ENCODE data around the gene LMAN1L.

The LMAN1L gene

DNA sequence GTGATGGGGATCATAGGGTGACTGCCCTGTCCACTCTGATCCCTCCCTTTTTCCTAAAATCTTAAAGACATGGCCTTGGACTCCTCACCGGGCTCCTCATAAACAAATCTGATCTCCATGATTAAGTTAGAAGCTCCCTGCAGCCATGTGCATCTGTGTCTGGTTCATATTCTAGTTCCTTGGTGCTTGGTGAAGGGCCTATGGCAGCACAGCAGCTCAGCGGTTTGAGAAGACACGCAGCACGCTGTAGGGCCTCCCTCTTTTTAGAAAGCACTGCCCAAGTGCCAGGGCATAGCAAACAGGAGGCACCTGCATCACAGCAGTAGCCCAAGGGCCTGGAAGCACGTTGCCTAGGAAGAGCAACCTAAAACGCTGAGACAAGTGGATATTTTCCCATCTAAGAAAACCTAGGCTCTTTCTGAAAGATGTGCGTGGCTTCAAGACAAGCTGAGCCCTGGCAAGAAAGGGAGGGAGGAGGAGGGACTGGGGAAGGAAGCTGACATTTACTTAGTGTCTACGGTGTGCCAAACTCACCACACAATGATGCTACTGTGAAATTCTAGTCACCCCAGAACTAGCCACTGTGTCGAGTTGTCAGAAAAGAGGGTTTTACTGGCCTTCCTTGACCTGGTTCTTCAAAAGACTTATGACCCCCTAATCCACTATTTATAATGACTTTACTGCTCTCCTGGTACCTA lies 45.2 kb downstream of the LMAN1L start:
- no peak for DNase-seq (ENCODE audit: low read depth)

DNA sequence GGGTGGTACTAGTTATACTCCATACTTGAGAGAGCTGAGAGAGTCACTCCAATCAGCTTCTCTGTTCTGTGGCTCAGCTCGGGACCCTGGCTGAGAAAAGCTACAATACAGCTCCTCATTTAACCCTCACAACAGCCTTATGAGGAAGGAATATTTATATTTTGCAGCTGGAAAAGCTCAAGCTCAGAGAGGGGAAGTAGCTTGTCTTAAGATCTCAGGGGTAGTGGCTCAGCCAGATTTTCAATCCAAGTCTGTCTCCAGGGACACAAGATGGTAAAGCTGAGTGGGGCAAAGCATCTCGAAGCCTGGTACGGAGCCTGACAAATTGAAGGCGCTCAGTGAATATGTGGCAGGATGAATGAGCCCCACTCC lies 45.7 kb downstream of the LMAN1L start:
- DNase-seq (ENCODE audit: low read depth), result no peak

DNA sequence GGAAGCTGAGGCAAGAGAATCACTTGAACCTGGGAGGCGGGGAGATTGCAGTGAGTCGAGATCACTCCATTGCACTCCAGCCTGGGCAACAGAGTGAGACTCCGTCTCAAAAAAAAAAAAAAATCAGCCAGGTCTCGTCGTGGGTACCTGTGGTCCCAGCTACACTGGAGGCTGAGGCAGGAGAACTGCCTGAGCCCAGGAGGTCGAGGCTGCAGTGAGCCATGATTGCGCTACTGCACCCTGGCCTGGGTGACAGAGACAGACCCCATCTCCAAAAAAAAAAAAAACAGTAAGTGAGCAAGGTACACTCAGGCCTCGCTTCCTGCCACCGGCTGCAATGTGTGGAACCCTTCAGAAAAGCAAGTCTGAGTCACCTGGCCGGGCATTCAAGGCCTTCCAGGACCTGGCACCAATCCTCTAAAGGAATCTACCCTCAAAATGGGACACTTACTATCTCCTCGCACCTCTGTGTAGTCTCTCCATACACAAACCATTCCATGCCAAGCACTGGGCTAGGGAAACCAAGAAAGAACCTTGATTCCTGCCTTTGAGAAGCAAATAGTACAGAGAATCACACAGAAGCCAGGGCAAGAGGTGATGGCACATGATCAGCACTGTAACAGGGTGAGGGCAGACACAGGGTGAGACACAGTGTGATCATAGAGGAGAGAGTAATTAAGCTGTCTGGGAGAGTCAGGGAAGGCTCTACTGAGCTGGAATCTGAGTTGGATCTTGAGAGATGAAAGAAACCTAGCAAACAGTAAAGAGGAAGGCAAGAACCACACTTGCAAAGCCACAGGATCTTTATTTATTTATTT lies 50.8 kb downstream of the LMAN1L start:
- no peak for DNase-seq (ENCODE audit: low read depth)

DNA sequence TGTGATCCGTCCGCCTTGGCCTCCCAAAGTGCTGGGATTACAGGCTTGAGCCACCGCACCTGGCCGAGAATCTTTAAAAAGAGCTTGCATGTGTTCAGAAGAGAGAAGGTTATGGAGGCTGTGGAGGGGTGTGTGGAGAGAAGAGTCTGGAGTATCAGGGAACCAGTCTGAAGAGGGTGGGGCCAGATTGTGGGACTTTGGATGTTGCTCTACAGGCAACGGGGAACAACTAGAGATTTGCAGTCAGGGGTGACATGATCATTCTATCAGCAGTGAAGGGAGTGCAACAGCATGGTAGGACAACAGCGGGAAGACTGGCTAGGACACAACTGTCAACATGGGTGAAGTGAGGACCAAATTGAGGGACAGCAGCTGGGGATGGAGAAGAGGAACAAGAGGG lies 51.7 kb downstream of the LMAN1L start:
- no peak for DNase-seq (ENCODE audit: low read depth)

DNA sequence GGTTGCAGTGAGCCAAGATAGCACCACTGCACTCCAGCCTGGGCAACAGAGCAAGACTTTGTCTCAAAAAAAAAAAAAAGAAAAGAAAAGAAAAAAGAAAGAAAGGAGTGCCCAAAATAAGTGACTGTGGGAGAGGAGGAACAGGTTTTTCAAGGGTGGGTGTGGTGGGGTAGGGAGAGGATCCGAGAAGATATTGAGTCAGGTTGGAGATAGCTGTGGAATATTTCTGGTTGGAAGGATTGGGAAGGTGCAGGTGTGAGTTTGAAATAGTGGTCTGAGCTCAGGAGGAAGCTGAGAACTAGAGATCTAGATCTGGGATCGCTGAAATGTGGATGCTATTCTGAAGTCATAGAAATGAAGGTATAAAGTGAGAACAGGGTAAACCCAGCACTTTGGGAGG lies 52.7 kb downstream of the LMAN1L start:
- no peak for DNase-seq (ENCODE audit: low read depth)

DNA sequence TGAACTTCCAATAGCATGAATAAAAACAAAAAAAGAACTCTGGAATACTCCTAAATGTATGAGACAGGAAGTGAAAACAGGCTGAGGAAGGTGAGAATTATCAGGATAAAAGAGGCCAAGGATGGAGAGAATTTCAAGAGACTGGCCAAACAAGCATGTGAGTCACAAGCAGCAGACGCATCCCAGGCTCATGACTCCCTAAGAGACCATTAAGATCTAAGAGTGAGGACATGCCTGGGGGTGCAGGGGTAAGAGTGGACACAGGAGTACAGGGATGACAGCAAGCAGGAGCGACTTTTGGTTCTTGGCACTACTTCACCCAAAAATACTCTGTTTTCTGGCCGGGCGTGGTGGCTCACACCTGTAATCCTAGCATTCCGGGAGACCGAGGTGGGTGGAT lies 53.5 kb downstream of the LMAN1L start:
- DNase-seq (ENCODE audit: low read depth), result no peak

DNA sequence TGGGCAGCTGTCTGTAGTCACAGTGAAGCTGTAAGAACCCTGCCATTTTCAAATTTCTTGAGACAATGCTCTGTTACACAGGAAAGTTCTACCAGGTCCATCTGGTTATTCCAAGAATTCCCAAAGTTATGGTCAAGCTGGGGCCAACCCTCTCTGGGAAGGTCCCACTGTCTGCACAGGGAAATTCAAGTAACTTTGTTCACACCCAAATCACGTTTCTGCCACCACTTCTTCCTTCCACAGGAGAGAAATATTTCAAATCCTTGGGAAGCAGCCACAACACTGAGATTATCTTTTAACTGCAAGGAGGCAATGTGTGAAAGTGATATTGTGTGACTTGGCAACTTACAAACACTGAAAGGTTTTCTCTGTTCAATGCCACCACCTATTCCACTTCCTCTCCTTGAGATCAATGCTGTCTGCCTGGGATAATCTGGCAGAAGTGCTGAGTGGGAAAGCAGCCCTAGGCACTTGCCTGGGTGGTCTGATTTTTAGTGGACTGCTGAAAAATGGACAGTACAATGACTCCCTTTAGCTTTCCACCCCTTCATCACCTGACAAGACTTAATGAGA lies 54.9 kb downstream of the LMAN1L start:
- DNase-seq (ENCODE audit: low read depth), result no peak

DNA sequence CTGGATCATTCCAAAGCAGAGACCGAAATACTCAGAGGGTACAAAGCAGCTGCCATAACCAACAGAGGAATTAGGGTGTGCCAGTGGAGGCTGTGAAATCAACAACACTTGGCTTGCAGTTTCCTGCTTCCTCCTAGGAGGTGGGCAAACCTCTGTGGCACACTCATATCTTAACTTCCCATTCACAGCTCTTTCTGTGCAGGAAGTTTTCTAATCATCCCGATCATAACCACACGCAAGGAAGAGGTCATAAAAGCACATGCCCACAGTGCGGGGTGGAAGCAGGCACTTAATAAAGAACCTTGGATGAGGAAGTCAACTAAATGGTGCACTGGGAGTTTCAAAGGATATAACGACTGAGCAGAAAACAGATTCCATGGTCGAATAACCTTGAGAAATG lies 55.4 kb downstream of the LMAN1L start:
- DNase-seq (ENCODE audit: low read depth), result no peak

DNA sequence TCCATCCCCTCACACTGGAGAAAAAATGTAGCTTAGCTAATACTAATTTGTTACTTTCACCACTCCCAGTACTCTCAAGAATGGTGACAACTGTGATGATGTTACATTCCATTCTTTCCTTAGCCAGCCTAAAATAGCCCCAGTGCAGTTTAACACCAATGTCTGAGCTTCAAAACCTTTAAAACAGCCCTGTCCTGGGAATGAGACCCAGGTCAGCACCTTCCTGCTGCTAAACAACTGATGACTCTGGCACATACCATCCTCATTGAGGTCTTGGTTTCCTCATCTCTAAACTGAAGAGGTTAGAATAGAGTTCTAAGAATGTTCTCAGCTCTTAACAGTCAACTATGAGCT lies 56.7 kb downstream of the LMAN1L start:
- no peak for DNase-seq (ENCODE audit: low read depth)

DNA sequence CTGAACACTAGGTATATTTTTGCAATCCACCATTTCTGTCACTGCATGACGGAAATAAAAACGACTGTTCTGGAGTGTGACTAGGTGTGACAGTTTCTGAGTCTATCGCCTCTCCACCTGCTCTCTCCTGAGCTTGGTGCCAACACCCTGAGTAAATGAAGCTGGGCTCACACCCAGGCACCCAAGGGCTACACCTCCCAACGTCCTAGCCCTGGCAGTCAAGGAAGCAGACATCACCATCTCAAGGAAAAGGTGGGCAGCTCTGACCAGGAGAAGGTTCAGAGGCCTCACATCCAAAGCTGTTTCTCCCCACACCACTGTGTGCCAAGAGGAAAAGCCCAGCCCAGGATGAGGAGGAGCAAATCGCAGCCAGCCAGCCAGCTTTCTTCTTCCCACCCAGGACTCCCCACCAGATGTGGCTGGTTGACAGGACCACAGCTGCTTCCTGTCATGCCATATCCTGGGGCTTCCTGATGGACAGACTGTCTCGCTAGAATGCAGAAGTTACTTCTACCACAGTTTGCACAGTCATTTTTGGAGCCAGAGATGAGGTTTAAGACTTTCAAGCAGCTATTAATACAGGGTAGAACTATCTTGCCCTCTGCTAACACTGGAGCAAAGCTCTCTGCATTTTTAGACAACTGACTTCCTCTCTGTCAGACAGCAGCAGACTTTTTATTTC lies 57.2 kb downstream of the LMAN1L start:
- no peak for DNase-seq (ENCODE audit: low read depth)

DNA sequence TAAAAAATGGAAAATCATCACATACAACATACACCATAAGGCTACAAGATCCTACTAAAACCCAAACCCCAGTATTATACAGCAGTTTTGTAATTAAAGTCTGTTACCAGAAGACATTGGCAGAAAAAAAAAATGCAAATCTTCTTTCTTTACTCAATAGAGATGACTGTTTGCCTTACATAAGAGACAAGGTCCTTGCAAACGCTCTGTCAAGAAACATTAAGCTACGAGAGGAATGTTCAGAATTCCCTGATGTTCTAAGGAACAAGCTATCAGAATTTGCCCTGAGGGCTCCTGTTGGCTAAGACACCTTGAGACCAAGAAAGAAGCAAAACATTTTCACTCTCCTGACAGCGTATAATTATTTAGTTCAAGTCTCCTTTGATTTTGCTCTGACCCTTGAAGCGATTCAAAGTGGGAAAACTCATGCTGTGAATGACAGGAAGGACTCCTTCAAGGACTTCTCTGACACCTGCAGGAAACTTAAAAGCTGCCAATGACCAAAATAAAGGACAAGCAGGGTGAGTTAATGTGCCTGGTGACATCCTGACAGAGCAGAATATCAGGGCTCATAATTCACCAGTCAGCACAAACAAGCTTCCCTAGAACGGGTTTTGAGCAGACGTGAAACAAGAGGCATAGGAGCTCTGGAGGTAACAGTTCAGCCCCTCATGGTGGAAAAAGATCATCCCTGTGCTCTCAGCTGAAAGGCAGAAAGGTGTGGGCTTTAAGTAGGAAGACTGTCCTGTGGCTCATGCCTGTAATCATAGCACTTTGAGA lies 58.0 kb downstream of the LMAN1L start:
- no peak for DNase-seq (ENCODE audit: low read depth)

DNA sequence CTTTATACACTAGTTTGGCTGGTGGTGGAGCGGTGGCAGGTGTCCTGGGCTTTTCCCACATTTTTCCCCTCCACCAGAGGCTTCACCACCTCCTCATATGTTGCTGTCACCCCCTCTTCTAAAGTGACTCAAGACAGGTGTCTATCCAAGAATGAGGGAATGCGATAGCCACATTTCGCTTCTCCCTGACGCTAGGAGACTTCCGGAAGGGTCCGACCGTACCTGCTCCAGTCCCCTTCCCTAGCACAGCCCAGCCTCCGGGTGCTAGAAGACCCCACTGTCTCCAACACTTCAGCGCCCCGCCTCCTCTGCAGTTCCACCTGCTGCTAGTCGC lies 60.0 kb downstream of the LMAN1L start:
- DNase-seq (ENCODE audit: low read depth), result no peak

DNA sequence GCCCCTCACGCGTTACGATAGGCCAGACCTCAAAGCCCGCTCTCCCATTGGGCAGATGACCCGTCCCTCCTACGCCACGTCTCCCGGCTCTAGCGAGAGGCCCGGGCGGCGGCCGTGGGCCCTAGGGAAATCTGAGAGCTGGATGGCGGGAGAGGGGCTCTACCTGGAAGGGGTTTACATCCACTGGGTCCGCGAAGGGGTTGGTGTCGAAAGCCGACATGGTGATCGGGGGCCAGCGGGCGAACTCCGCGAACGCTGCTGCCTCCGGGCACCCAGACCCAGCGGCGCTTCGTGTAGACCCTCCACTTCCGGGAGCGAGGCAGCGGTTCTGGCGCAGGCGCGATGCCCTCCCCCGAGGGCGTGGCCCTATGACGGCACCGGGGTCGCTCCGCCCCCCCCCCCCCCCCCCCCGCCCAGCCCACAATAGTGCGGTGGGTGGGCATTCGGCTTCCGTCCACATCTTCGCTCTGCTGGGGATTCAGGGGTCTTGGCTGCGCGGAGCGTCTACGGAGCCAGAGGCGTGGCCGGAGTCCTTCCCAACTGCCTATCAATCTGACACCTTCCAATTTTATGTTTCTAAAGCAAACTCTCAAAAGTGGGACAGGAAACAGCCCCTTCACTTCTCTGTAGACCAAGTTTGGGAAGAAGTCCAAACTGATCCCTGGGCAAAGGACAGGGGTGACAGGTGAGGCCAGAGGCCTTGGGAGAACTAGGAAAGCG lies 60.6 kb downstream of the LMAN1L start, which contains the start of gene SCAMP2:
SCAMP2 (minus strand) TSS at position 330 of the 720 bp plus-strand sequence; CDS start at position 220, 110 bp downstream.
- DNase-seq (ENCODE audit: low read depth), result peak; percentile 85

DNA sequence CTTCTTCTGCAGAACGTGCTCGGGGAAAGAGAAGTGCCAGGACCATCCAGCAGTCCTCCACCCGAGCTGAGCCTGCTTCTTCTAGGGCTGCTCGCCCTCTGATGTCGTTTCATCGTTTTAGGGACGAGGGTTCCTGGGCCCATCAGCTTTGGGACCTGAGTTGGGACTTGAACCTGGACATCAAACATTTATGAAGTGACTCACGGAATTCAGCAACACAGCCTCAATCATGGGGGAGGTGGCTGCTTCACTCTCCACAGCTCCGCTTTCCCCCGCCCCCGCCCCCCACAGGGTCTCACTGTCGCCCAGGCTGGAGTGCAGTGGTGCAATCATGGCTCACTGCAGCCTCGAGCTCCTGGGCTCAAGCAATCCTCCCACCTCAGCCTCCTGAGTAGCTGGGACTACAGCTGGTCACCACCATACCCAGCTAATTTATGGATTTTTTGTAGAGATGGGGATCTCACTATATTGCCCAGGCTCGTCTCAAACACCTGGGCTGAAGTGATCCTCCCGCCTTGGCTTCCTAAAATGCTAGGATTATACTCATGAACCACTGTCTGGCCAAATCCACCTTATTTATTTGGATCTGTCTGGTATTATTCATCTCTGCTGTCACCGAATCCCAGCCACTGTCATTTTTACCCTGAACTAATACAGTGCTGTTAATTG lies 61.3 kb downstream of the LMAN1L start:
- DNase-seq (ENCODE audit: low read depth), result no peak
